HepG2 (cell line): ENCODE results near the gene OR9A2.

Experiments used
- TF ChIP-seq, protein P1 (sequence below): IDR thresholded peaks from 2 replicates; pipeline ENCODE4 v1.6.1; 2016; ENCODE audit warnings: control low read depth
- TF ChIP-seq, protein P2 (sequence below): sonication (generic); formaldehyde crosslinking; IDR thresholded peaks from 2 replicates; pipeline ENCODE4 v1.5.0; 2020; ENCODE audit warnings: missing genetic modification reagents

DNA sequence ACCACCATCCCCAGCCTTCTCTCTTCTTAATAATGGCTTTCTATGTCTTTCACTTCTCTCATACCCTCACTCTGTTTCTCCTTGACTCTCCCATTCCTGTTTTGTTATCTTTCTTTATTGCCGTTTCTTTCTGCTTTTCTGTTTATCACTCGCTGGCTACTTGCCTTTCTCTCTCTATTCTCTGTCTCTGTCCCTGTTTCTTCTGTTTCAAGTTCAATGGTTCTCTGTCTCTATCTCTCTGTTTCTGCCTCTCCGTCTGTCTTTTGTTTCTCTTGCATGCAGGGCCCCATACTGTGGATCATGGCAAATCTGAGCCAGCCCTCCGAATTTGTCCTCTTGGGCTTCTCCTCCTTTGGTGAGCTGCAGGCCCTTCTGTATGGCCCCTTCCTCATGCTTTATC, 25.1 kb upstream of the OR9A2 start, which contains the start of gene OR6V1:
- TF ChIP-seq, protein P1, sequence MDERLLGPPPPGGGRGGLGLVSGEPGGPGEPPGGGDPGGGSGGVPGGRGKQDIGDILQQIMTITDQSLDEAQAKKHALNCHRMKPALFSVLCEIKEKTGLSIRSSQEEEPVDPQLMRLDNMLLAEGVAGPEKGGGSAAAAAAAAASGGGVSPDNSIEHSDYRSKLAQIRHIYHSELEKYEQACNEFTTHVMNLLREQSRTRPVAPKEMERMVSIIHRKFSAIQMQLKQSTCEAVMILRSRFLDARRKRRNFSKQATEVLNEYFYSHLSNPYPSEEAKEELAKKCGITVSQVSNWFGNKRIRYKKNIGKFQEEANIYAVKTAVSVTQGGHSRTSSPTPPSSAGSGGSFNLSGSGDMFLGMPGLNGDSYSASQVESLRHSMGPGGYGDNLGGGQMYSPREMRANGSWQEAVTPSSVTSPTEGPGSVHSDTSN (CRISPR knock-in tag), result no peak
- TF ChIP-seq, protein P2, sequence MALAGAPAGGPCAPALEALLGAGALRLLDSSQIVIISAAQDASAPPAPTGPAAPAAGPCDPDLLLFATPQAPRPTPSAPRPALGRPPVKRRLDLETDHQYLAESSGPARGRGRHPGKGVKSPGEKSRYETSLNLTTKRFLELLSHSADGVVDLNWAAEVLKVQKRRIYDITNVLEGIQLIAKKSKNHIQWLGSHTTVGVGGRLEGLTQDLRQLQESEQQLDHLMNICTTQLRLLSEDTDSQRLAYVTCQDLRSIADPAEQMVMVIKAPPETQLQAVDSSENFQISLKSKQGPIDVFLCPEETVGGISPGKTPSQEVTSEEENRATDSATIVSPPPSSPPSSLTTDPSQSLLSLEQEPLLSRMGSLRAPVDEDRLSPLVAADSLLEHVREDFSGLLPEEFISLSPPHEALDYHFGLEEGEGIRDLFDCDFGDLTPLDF, result no peak
